ENCODE measurements around the gene KLHL11.

The KLHL11 gene

DNA sequence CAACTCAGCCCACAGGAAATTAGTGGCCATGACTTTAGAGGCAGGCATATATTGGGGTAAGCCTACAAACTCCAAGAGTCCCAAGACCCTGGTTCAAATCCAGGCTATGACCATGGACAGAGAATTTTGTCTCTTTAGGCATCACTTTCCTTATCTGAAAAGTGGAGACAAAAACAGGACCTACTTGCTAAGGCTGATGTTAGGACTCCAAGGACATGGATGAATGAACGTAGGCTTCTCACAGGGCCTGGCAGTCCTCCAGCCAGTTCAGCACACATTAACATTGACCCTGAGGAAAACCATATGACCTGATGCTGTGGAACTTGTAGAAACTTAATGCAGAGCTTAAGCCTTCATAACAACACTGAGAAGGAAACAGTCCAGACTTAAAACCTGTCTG, 51.0 kb downstream of the KLHL11 start:
- ATAC-seq (ENCODE audit: low read depth): no peak
- TF ChIP-seq CTCF (IDR thresholded peaks at IDR 0.05; ENCODE audit: poor library complexity, severe bottlenecking): no peak
- H3K4me3 ChIP-seq (ENCODE audit: severe bottlenecking): no peak overlapping the region
- H3K9me3 ChIP-seq (ENCODE audit: severe bottlenecking): no peaks in the 10 kb centered on the region
- H3K27me3 ChIP-seq (ENCODE audit: insufficient read depth, poor library complexity, severe bottlenecking): no peaks in the 10 kb centered on the region
- H3K36me3 ChIP-seq (ENCODE audit: low read depth): peaks cover 27% of the 10 kb centered on the region
- H3K4me1 ChIP-seq (ENCODE audit: insufficient read depth, poor library complexity, severe bottlenecking): peaks cover 11% of the 10 kb centered on the region
- no peak for DNase-seq (ENCODE audit: low spot score)
- H3K27ac ChIP-seq (ENCODE audit: poor library complexity, severe bottlenecking): peak overlapping the region; percentile 83

DNA sequence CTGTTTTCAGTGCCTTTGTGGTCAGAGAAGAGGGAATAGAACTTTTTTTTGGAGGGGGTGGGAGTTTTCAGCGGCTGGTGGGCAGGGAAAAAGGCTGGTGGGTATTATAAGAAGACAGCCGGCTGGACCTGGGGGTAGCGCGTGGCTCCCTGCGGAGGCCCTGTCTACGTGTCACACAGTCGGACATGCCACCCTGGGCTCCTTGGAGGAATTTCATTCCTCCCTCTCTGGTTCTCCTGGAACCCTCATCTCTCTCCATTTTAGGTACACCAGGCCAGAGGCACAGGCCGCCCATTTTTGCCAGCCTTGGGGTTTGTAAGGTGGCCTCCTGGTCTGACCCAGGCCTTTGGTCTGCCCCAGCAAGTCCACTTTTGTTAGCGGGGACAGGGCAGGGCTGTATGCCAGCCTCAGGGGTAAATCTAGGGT, 51.5 kb downstream of the KLHL11 start:
- H3K4me1 ChIP-seq (ENCODE audit: insufficient read depth, poor library complexity, severe bottlenecking): peaks cover 11% of the 10 kb centered on the region
- no peak for ATAC-seq (ENCODE audit: low read depth)
- no peak for DNase-seq (ENCODE audit: low spot score)
- peak overlapping the region; percentile 83 for H3K27ac ChIP-seq (ENCODE audit: poor library complexity, severe bottlenecking)
- TF ChIP-seq CTCF (IDR thresholded peaks at IDR 0.05; ENCODE audit: poor library complexity, severe bottlenecking): no peak
- no peaks in the 10 kb centered on the region for H3K9me3 ChIP-seq (ENCODE audit: severe bottlenecking)
- peak overlapping the region; percentile 75 for H3K4me3 ChIP-seq (ENCODE audit: severe bottlenecking)
- H3K27me3 ChIP-seq (ENCODE audit: insufficient read depth, poor library complexity, severe bottlenecking): no peaks in the 10 kb centered on the region
- H3K36me3 ChIP-seq (ENCODE audit: low read depth): peaks cover 32% of the 10 kb centered on the region

DNA sequence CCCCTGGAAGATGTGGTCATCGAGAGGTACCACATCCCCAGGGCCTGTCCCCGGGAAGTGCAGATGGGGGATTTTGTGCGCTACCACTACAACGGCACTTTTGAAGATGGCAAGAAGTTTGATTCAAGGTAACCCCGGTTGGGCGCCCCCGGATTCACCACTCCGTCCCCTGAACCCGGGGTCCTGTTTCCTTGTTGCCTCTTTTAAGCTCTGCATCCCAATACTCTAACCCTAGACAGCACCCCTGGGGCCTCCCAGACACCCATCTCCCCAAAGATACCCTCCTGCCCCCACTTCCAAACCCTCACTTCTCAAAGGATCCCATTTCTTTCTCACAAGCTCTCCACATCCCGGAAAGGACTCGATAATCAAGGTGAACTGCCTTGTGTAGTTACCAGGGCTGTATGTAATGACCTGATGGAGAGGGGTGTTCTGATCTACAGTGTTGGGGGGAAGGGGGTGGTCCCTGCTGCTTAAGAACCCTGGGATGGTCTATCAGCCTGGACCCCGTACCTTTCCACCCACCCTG, 52.0 kb downstream of the KLHL11 start:
- DNase-seq (ENCODE audit: low spot score) (no peak), ATAC-seq (ENCODE audit: low read depth) (no peak)
- peaks cover 33% of the 10 kb centered on the region for H3K36me3 ChIP-seq (ENCODE audit: low read depth)
- TF ChIP-seq CTCF (IDR thresholded peaks at IDR 0.05; ENCODE audit: poor library complexity, severe bottlenecking): no peak
- peak overlapping the region; percentile 75 for H3K4me3 ChIP-seq (ENCODE audit: severe bottlenecking)
- no peaks in the 10 kb centered on the region for H3K9me3 ChIP-seq (ENCODE audit: severe bottlenecking)
- no peaks in the 10 kb centered on the region for H3K27me3 ChIP-seq (ENCODE audit: insufficient read depth, poor library complexity, severe bottlenecking)
- peak overlapping the region; percentile 83 for H3K27ac ChIP-seq (ENCODE audit: poor library complexity, severe bottlenecking)
- H3K4me1 ChIP-seq (ENCODE audit: insufficient read depth, poor library complexity, severe bottlenecking): peaks cover 11% of the 10 kb centered on the region

DNA sequence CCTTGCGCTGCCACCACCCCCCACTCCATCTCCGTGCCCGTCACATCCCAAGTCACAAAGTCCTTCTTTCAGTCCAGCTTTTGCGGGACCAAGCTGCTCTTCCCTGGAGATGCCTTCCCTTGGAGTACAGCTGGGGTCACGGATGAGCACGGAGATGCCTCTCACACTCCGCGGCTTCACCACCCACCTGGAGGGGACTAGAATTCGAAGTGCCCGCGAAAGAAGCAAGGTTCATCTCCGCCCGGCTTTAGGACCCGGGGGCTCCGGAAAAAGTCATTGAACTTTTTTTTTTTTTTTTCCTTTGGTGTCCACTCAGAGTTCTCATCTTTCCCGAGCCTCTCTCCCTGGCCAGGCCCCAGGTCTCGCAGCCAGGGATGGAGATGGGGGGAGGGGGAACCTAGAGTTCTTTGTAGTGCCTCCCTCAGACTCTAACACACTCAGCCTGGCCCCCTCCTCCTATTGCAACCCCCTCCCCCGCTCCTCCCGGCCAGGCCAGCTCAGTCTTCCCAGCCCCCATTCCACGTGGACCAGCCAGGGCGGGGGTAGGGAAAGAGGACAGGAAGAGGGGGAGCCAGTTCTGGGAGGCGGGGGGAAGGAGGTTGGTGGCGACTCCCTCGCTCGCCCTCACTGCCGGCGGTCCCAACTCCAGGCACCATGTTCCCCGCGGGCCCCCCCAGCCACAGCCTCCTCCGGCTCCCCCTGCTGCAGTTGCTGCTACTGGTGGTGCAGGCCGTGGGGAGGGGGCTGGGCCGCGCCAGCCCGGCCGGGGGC, 52.7 kb downstream of the KLHL11 start, which contains the start of gene FKBP10:
TSS of gene FKBP10 (plus strand) at position 624 of the 771 bp plus-strand sequence. CDS start at position 655, 31 bp downstream.
- Histone ChIP-seq H3K36me3 (ENCODE audit: low read depth) (peaks cover 32% of the 10 kb centered on the region), H3K27ac (ENCODE audit: poor library complexity, severe bottlenecking) (peak within 1 kb of the TSS; percentile 83), H3K27me3 (ENCODE audit: insufficient read depth, poor library complexity, severe bottlenecking) (no peaks in the 10 kb centered on the region), H3K4me3 (ENCODE audit: severe bottlenecking) (peak within 1 kb of the TSS; percentile 75), H3K4me1 (ENCODE audit: insufficient read depth, poor library complexity, severe bottlenecking) (peaks cover 11% of the 10 kb centered on the region), H3K9me3 (ENCODE audit: severe bottlenecking) (no peaks in the 10 kb centered on the region)
- DNase-seq (ENCODE audit: low spot score): peak; percentile 85
- no peak for TF ChIP-seq CTCF (IDR thresholded peaks at IDR 0.05; ENCODE audit: poor library complexity, severe bottlenecking)
- peak; percentile 51 for ATAC-seq (ENCODE audit: low read depth)

Measured in RWPE2 (cell line).